H1 (cell line): Measurements from ENCODE around the gene SMAD7. TPM values are rescaled to one million over a fixed set of nuclear protein-coding genes. Genes with fewer than 3 reads are reported as not detected.

Source experiments
- CTCF ChIA-PET: fragments of 300-600 bp; sonication (Branson Sonifier 250); formaldehyde crosslinking; loops from one replicate; lab custom pipeline; 2021; ENCODE audit not compliant: partially characterized antibody; lab: Charles Lee
- POLR2A ChIA-PET: fragments of 300-600 bp; sonication (Branson Sonifier 250); formaldehyde crosslinking; loops from one replicate; lab custom pipeline; 2021; ENCODE audit warnings: inconsistent platforms; ENCODE audit not compliant: partially characterized antibody; lab: Charles Lee
- DNase-seq, 2 experiments: peaks; one replicate each; pipeline versions ENCODE4 v3.0.0 to v3.0.0-alpha.2; 2010 to 2022; ENCODE audit warnings: low spot score in 2 of 2, low read depth in 1 of 2, mixed read lengths in 1 of 2
- FAIRE-seq: peaks from 2 replicates; lab custom pipeline; 2011; peaks lifted over from hg19 to GRCh38; lab: Jason Lieb, UNC
- H2AFZ ChIP-seq: 2 replicates; pipeline ENCODE4 v1.8.1; 2012; ENCODE audit warnings: low read length, inconsistent platforms
- H2AK5ac ChIP-seq: 2 replicates; pipeline ENCODE4 v1.6.1; 2013; ENCODE audit warnings: low read depth, low read length
- H2BK120ac ChIP-seq: replicated peaks from 2 replicates; pipeline ENCODE3; 2013; ENCODE audit warnings: low read depth, low read length, inconsistent platforms
- H2BK12ac ChIP-seq: 2 replicates; pipeline ENCODE4 v1.6.1; 2013; ENCODE audit warnings: low read depth, low read length
- H2BK15ac ChIP-seq: 2 replicates; pipeline ENCODE4 v1.6.1; 2013; ENCODE audit warnings: low read length
- H2BK20ac ChIP-seq: 2 replicates; pipeline ENCODE4 v1.6.1; 2013; ENCODE audit warnings: low read length
- H2BK5ac ChIP-seq: 2 replicates; pipeline ENCODE4 v1.6.1; 2013; ENCODE audit warnings: low read depth, low read length
- H3K14ac ChIP-seq: 2 replicates; pipeline ENCODE4 v1.6.1; 2013; ENCODE audit warnings: inconsistent platforms; ENCODE audit not compliant: insufficient read length
- H3K18ac ChIP-seq: 2 replicates; pipeline ENCODE4 v1.6.1; 2013; ENCODE audit warnings: low read length; ENCODE audit errors: extremely low read depth
- H3K23ac ChIP-seq: 2 replicates; pipeline ENCODE4 v1.6.1; 2013; ENCODE audit warnings: inconsistent platforms; ENCODE audit not compliant: insufficient read length
- H3K23me2 ChIP-seq: 2 replicates; pipeline ENCODE4 v1.6.1; 2013; ENCODE audit warnings: low read depth, low read length
- H3K27ac ChIP-seq: 2 replicates; pipeline ENCODE4 v1.6.1; 2011; ENCODE audit warnings: low read depth, low read length, inconsistent platforms
- H3K27me3 ChIP-seq, 4 experiments: replicated peaks in 1 of 4; 1 replicate in 1 of 4; 2 replicates in 3 of 4; pipeline versions ENCODE4 v1.6.1 to v1.8.1; 2011 to 2013; ENCODE audit warnings: low read length in 3 of 4, mild to moderate bottlenecking in 3 of 4, inconsistent platforms in 2 of 4, mixed read lengths in 2 of 4, moderate library complexity in 1 of 4; ENCODE audit not compliant: control insufficient read depth in 3 of 4, insufficient read depth in 3 of 4; ENCODE audit errors: extremely low read depth in 1 of 4
- H3K36me3 ChIP-seq, 4 experiments: 2 replicates each; pipeline versions ENCODE4 v1.6.1 to v1.8.1; 2011 to 2013; ENCODE audit warnings: mild to moderate bottlenecking in 4 of 4, low read length in 3 of 4, moderate library complexity in 2 of 4, control low read depth in 1 of 4, inconsistent platforms in 1 of 4; ENCODE audit not compliant: insufficient read depth in 4 of 4, control insufficient read depth in 2 of 4
- H3K4ac ChIP-seq: replicated peaks from 2 replicates; pipeline ENCODE3; 2013; ENCODE audit warnings: low read length, low read depth, mixed read lengths, inconsistent platforms; ENCODE audit not compliant: insufficient read length
- H3K4me1 ChIP-seq, 4 experiments: replicated peaks in 1 of 4; 1 replicate in 1 of 4; 2 replicates in 3 of 4; pipeline versions ENCODE4 v1.6.1 to v1.8.1; 2011 to 2013; ENCODE audit warnings: low read length in 3 of 4, inconsistent platforms in 2 of 4, mixed read lengths in 1 of 4; ENCODE audit not compliant: insufficient read depth in 4 of 4, control insufficient read depth in 3 of 4
- H3K4me2 ChIP-seq, 2 experiments: 2 replicates each; pipeline versions ENCODE4 v1.6.1 to v1.8.1; 2011 to 2013; ENCODE audit warnings: low read depth in 2 of 2, low read length in 2 of 2, control low read depth in 1 of 2, inconsistent platforms in 1 of 2, mild to moderate bottlenecking in 1 of 2; ENCODE audit not compliant: insufficient read depth in 1 of 2
- H3K4me3 ChIP-seq, 4 experiments: fragments of 200-600, 300-600 bp in 1 of 4; sonication (generic), shearing (Covaris generic), sonication (Bioruptor Twin) in 1 of 4; 2 replicates each; pipeline versions ENCODE4 v1.5.1 to v1.8.1; 2011 to 2016; ENCODE audit warnings: low read length in 4 of 4, low read depth in 3 of 4, control low read depth in 2 of 4, inconsistent platforms in 2 of 4, mild to moderate bottlenecking in 2 of 4, mixed read lengths in 1 of 4, moderate library complexity in 1 of 4; ENCODE audit not compliant: insufficient read depth in 2 of 4; ENCODE audit errors: extremely low read depth in 1 of 4
- H3K56ac ChIP-seq: replicated peaks from 2 replicates; pipeline ENCODE3; 2013; ENCODE audit warnings: low read depth, mild to moderate bottlenecking, mixed read lengths, low read length, inconsistent platforms; ENCODE audit not compliant: insufficient read length
- H3K79me1 ChIP-seq: 2 replicates; pipeline ENCODE4 v1.6.1; 2013; ENCODE audit warnings: low read depth, low read length, control low read depth
- H3K79me2 ChIP-seq, 2 experiments: 2 replicates each; pipeline versions ENCODE4 v1.6.1 to v1.8.1; 2012 to 2013; ENCODE audit warnings: low read length in 2 of 2, mild to moderate bottlenecking in 2 of 2, inconsistent platforms in 1 of 2; ENCODE audit not compliant: insufficient read depth in 2 of 2, control insufficient read depth in 1 of 2
- H3K9ac ChIP-seq, 4 experiments: replicated peaks in 1 of 4; 1 replicate in 1 of 4; 2 replicates in 3 of 4; pipeline versions ENCODE4 v1.6.1 to v1.8.1; 2011 to 2013; ENCODE audit warnings: low read depth in 3 of 4, low read length in 3 of 4, control low read depth in 2 of 4, mild to moderate bottlenecking in 2 of 4, moderate library complexity in 2 of 4, inconsistent platforms in 1 of 4; ENCODE audit errors: extremely low read depth in 1 of 4
- H3K9me3 ChIP-seq, 2 experiments: 2 replicates each; pipeline versions ENCODE4 v1.6.1 to v1.8.1; 2012 to 2013; ENCODE audit warnings: mild to moderate bottlenecking in 2 of 2, moderate library complexity in 2 of 2, control low read depth in 1 of 2, inconsistent platforms in 1 of 2, low read depth in 1 of 2, low read length in 1 of 2, mixed read lengths in 1 of 2; ENCODE audit not compliant: insufficient read depth in 2 of 2
- H4K20me1 ChIP-seq, 2 experiments: replicated peaks in 1 of 2; 2 replicates each; pipeline versions ENCODE3 to v1.8.1; 2011 to 2013; ENCODE audit warnings: inconsistent platforms in 2 of 2, low read length in 2 of 2, mild to moderate bottlenecking in 1 of 2; ENCODE audit not compliant: insufficient read depth in 2 of 2, control insufficient read depth in 1 of 2
- H4K5ac ChIP-seq: 2 replicates; pipeline ENCODE4 v1.6.1; 2013; ENCODE audit warnings: low read length, low read depth, mixed read lengths, inconsistent platforms; ENCODE audit not compliant: insufficient read length
- H4K8ac ChIP-seq: 2 replicates; pipeline ENCODE4 v1.8.0; 2013; ENCODE audit warnings: mild to moderate bottlenecking, moderate library complexity, low read length, inconsistent platforms; ENCODE audit not compliant: insufficient read depth; ENCODE audit errors: extremely low read depth
- H4K91ac ChIP-seq: replicated peaks from 2 replicates; pipeline ENCODE3; 2013; ENCODE audit warnings: low read length, mixed read lengths, inconsistent platforms; ENCODE audit not compliant: insufficient read length
- CTBP2 ChIP-seq: IDR thresholded peaks from 2 replicates; pipeline ENCODE4 v1.7.0; 2011; ENCODE audit warnings: borderline replicate concordance, mild to moderate bottlenecking, moderate library complexity, mixed read lengths, low read length; ENCODE audit not compliant: insufficient read depth, insufficient read length
- EGR1 ChIP-seq: IDR thresholded peaks from 2 replicates; pipeline ENCODE4 v1.6.1; 2011; ENCODE audit warnings: low read depth, low read length, borderline replicate concordance
- SP2 ChIP-seq: IDR thresholded peaks from 2 replicates; pipeline ENCODE4 v1.6.1; 2012; ENCODE audit warnings: mild to moderate bottlenecking, low read length, inconsistent platforms
- WGBS, 2 experiments: shearing (Covaris generic) in 1 of 2; methylation state at CpG; one replicate each; pipeline versions ENCODE4 v1.1.6 to v1.1.7; 2013 to 2015; ENCODE audit warnings: low lambda C conversion rate in 2 of 2, mixed read lengths in 2 of 2, inconsistent platforms in 1 of 2, low coverage in 1 of 2, missing lambda C conversion rate in 1 of 2; ENCODE audit not compliant: insufficient replicate concordance in 2 of 2, insufficient coverage in 1 of 2, insufficient read length in 1 of 2; ENCODE audit errors: extremely low coverage in 1 of 2, missing lambda C conversion rate in 1 of 2; 5-methylcytosine and 5-hydroxymethylcytosine counted together
- polyA plus RNA-seq, 7 experiments: library from polyadenylated mRNA; depleted of rRNA in 3 of 7; stranded (reverse) in 5 of 7; unstranded in 2 of 7; fragments of >200 nt in 5 of 7; fragments of 200-250 nt in 2 of 7; gene quantifications; 1 replicate in 5 of 7; 2 replicates in 1 of 7; 4 replicates in 1 of 7; pipeline versions ENCODE4 v1.2.1 to v1.2.3, GENCODE V29; 2011 to 2013; ENCODE audit warnings: missing spikeins in 2 of 7, mixed read lengths in 2 of 7
- total RNA-seq: library from RNA; stranded (reverse); fragmentation: NEBNext Ultra II Directional; extraction: Animal tissue kit (Norgen Biotek cat#: 25700); gene quantifications from 2 replicates; pipeline ENCODE4 v1.2.1, GENCODE V29; 2021
- TF ChIP-seq, protein P1 (sequence below): IDR thresholded peaks from 2 replicates; pipeline ENCODE4 v1.6.1; 2012; ENCODE audit warnings: low read length, inconsistent platforms

SMAD7 gene
- total and polyA plus RNA-seq, 2 of the 8 experiments (the other 6 are each of a cell fraction or from before 2014, with no cell fraction given), result 6.5 to 15.5 TPM

- Histone ChIP-seq H4K91ac (no peak overlapping the region), H2AK5ac (no peak overlapping the region), H3K4me3 (no peak overlapping the region), H3K27ac (no peak overlapping the region), H3K36me3 (no peaks in the 10 kb centered on the region; a peak in 1 of 8 replicates), H4K8ac (no peak overlapping the region), H3K79me1 (no peaks in the 10 kb centered on the region), H3K4ac (no peak overlapping the region), H4K20me1 (peaks cover 14 to 34% of the 10 kb centered on the region in 2 experiments), H2BK120ac (no peak overlapping the region), H3K18ac (no peak overlapping the region), H3K23me2 (peaks cover 5% of the 10 kb centered on the region; the same call in 1 of the 2 replicates), H4K5ac (no peak overlapping the region), H3K9me3 (no peaks in the 10 kb centered on the region), H2BK12ac (no peak overlapping the region), H2BK15ac (no peak overlapping the region), H2AFZ (no peak overlapping the region), H3K14ac (no peak overlapping the region), H3K4me2 (no peak overlapping the region), H3K4me1 (peaks cover 7 to 42% (median 24%) of the 10 kb centered on the region in 4 experiments), H3K27me3 (peaks cover 0 to 18% (median 11%) of the 10 kb centered on the region in 4 experiments; a peak in 4 of 7 replicates), H2BK5ac (no peak overlapping the region), H3K23ac (no peak overlapping the region), H3K79me2 (peaks cover 43 to 86% of the 10 kb centered on the region in 2 experiments), H3K56ac (no peak overlapping the region), H2BK20ac (no peak overlapping the region), H3K9ac (no peak overlapping the region)
- TF ChIP-seq SP2, result no peak
- TF ChIP-seq CTBP2, result no peak
- TF ChIP-seq EGR1, result no peak
- TF ChIP-seq, protein P1, sequence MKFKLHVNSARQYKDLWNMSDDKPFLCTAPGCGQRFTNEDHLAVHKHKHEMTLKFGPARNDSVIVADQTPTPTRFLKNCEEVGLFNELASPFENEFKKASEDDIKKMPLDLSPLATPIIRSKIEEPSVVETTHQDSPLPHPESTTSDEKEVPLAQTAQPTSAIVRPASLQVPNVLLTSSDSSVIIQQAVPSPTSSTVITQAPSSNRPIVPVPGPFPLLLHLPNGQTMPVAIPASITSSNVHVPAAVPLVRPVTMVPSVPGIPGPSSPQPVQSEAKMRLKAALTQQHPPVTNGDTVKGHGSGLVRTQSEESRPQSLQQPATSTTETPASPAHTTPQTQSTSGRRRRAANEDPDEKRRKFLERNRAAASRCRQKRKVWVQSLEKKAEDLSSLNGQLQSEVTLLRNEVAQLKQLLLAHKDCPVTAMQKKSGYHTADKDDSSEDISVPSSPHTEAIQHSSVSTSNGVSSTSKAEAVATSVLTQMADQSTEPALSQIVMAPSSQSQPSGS, result no peak
- POLR2A ChIA-PET, result interaction anchor here (0.6 to 1.9 kb wide), 4 partner anchors 9 to 32 kb away, joined by 3 to 8 read pairs (median 3); no protein-coding TSS in a partner anchor
- CTCF ChIA-PET, result interaction anchor here (0.7 to 2.9 kb wide), 8 partner anchors 11 to 143 kb away, joined by 3 to 7 read pairs (median 4); no protein-coding TSS in a partner anchor
- 84% methylated on average over 8 of the region's 8 CpGs; no CpG with 5 or more reads in 1 of the 2 experiments for WGBS, 2 experiments
- DNase-seq, result no peak
- FAIRE-seq, result no peak
Observed at GRCh38 chr18:48943736-48944527, 6.8 kb downstream of the SMAD7 start.
